Kidney epithelial cell (primary cell): Measurements from ENCODE around the gene GNA12. TPM values are rescaled to one million over a fixed set of nuclear protein-coding genes. Genes with fewer than 3 reads are reported as not detected.

ENCODE experiments used
- DNase-seq: peaks from one replicate; pipeline ENCODE4 v3.0.0-alpha.2; 2010; ENCODE audit warnings: low read depth
- H3K27me3 ChIP-seq: 2 replicates; pipeline ENCODE4 v1.6.0; 2011; ENCODE audit warnings: low read length; ENCODE audit not compliant: control insufficient read depth, insufficient read depth
- H3K36me3 ChIP-seq: 2 replicates; pipeline ENCODE4 v1.5.1; 2011; ENCODE audit warnings: low read length; ENCODE audit not compliant: control insufficient read depth, insufficient read depth
- H3K4me3 ChIP-seq: 2 replicates; pipeline ENCODE4 v1.5.1; 2011; ENCODE audit warnings: low read depth, mild to moderate bottlenecking, control low read depth, low read length
- CTCF ChIP-seq: IDR thresholded peaks from 2 replicates; pipeline ENCODE4 v1.5.1; 2011; ENCODE audit warnings: mild to moderate bottlenecking, moderate library complexity, low read length, control low read depth, inconsistent platforms; ENCODE audit not compliant: insufficient read depth, poor library complexity, severe bottlenecking
- total RNA-seq: library from RNA; depleted of rRNA; stranded (reverse); fragments of >200 nt; gene quantifications from 2 replicates; pipeline ENCODE4 v1.2.3, GENCODE V29; 2015

GNA12 gene
- total RNA-seq, 1 donor from 2014 or later: 40.7 TPM

GRCh38 chr7:2832461-2832860 is 11.6 kb downstream of the GNA12 start:
- TF ChIP-seq CTCF: no peak
- no peaks in the 10 kb centered on the region for H3K36me3 ChIP-seq
- DNase-seq: no peak
- H3K4me3 ChIP-seq: no peak overlapping the region
- no peaks in the 10 kb centered on the region for H3K27me3 ChIP-seq

- TF ChIP-seq CTCF: no peak
- no peak for DNase-seq
Measured at GRCh38 chr7:2830609-2831376, 13.3 kb downstream of the GNA12 start.

GRCh38 chr7:2829040-2829439 is 15.1 kb downstream of the GNA12 start:
- DNase-seq: no peak
- TF ChIP-seq CTCF: no peak
- no peak overlapping the region for H3K4me3 ChIP-seq
- H3K36me3 ChIP-seq: no peaks in the 10 kb centered on the region
- no peaks in the 10 kb centered on the region for H3K27me3 ChIP-seq

More at GRCh38 chr7:2830609-2831376, 13.3 kb downstream of the GNA12 start:
- Histone ChIP-seq H3K4me3 (no peak overlapping the region), H3K36me3 (no peaks in the 10 kb centered on the region), H3K27me3 (no peaks in the 10 kb centered on the region)

- Histone ChIP-seq H3K27me3 (no peaks in the 10 kb centered on the region), H3K4me3 (no peak overlapping the region), H3K36me3 (no peaks in the 10 kb centered on the region)
- TF ChIP-seq CTCF: no peak
- DNase-seq: no peak
Measured at GRCh38 chr7:2826771-2827170, 17.3 kb downstream of the GNA12 start.

GRCh38 chr7:2825559-2826227 is 18.4 kb downstream of the GNA12 start:
- H3K27me3 ChIP-seq: no peaks in the 10 kb centered on the region
- TF ChIP-seq CTCF: no peak
- no peak overlapping the region for H3K4me3 ChIP-seq
- H3K36me3 ChIP-seq: no peaks in the 10 kb centered on the region
- no peak for DNase-seq
